Muscle of back (tissue), 11 donors: ENCODE measurements around the gene PCSK4. TPM values are rescaled to one million over a fixed set of nuclear protein-coding genes. Genes with fewer than 3 reads are reported as not detected.
"Not testable (repeated sequence)": the region's sequence is repeated elsewhere in the genome, so short reads cannot be mapped to it uniquely, and the experiment has no call there.

Experiments used
- DNase-seq, 3 donors: peaks; one replicate each; pipeline versions ENCODE4 v3.0.0 to v3.0.0-alpha.2; 2013
- polyA plus RNA-seq, 10 donors: library from polyadenylated mRNA; unstranded; fragments of 120-200 nt; gene quantifications; one replicate each; pipeline ENCODE4 v1.2.1, GENCODE V29; 2013; ENCODE audit not compliant: insufficient read length in 10 of 10

Gene PCSK4
- polyA plus RNA-seq, 10 donors: 0.46 to 2.0 (median 0.88) TPM

DNA sequence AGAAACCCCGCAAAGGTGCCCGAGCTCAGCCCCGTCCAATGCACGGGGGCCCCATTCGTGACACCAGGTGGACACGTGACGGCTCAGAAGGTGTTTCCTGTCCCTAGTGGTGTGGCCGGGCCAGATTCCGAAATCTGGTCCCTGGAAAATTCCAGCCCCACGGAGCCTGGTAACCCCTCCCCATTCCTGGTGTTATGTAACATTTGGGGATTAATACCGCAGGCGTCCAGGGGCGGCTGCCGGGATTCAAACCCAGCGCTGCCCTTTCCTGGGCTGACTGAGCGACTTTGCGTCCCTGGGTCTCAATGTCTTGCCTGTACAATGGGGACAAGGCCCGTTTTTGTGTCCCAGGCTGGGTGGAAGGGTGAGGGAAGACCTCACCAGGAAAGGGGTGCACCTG lies 32.7 kb upstream of the PCSK4 start:
- DNase-seq: no peak

DNA sequence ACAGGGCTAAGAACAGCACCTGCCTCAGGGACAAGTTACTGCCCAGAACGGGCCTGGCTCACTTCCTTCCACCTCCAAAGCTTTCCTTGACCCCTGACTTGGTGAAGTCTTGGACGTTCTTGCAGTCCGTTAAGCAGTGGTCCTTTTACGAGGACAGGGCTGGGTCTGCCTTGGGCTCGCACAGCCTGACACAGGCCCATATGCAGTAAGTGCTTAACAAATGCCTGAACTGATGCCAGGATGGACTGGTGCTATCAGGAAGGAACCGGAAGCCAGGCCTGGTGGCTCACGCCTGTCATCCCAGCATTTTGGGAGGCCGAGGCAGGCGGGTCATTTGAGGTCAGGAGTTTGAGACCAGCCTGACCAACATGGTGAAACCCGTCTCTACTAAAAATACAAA lies 31.9 kb upstream of the PCSK4 start:
- DNase-seq: no peak

DNA sequence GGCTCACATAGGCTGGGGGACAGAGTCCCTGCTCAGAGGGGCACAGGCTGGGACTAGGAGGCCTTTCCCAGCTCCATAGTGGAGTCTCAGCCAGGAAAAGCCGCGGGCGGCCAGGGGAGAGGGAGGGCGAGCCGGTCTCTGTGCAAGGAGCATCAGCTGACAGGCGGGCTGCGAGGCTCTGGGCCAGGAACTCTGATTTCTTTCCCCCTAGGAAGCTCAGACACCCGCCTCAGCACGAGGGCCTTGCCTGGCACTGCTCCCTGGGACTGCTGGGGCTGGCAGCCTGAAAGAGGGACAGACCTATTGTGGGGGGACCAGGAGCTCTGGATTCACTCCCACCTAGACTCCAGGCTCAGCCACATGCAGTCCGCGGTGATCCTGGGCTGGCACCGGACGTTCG lies 31.5 kb upstream of the PCSK4 start:
- DNase-seq: no peak

DNA sequence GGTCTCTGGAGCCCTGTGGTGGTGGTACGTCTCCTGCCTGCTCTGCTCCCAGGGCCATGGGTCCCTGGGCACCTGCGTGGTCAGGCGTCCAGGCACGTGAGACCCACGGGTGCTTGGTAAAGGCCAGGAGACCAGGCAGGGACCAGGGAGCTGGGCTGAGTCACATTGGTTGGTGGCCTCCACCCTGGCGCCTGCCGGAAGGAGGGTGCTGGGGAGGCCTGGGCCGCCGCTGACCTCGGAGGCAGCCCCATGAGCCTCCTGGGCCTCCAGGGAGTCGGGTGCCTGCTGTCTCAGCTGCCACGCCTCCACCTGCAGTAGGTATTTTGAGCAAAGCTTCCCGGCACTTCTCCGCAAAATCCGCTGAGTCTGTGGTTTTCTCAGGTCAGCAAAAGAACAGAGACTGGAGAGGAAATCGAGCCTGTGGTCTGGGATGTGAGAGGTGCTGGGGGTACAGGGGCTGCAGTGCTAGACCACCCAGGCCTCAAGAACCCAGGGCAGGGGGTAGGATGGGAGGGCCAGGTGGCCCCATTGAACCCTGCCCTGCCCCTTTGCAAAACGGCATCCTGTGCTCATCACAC lies 30.1 kb upstream of the PCSK4 start:
- DNase-seq: no peak

DNA sequence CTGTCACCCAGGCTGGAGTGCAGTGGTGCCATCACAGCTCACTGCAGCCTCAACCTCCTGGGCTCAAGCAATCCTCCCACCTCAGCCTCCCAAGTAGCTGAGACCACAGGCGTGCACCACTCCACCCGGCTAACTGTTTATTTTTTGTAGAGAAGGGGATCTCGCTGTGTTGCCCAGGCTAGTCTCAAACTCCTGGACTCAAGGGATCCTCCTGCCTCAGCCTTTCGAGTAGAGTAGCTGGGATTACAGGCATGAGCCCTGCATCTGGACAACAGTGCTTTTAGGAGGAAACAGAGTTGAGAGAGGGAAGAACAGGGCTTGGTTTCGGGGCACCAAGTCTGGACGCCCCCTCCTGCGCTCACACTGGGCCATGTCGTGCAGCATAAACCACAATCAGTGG lies 29.7 kb upstream of the PCSK4 start:
- not testable (repeated sequence) for DNase-seq

DNA sequence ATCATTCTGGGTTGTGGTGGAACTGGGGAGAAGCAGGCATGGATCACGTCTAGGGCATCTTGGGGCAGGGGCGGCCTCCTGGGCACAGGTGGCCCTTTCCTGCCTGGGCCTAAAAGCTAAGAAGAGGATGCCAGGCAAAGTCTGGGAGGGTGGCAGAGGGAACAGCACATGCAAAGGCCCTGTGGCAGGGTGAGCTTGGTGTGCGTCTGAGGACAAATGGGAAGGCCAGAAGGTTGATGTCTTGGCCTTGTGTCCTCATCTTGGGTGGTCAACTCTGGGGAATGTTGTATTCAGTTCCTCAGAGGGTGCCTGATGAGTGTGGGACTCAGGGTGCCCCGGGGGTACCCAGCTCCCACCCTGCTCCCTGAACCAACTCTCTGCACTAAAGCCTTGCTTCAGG lies 28.3 kb upstream of the PCSK4 start:
- no peak for DNase-seq

DNA sequence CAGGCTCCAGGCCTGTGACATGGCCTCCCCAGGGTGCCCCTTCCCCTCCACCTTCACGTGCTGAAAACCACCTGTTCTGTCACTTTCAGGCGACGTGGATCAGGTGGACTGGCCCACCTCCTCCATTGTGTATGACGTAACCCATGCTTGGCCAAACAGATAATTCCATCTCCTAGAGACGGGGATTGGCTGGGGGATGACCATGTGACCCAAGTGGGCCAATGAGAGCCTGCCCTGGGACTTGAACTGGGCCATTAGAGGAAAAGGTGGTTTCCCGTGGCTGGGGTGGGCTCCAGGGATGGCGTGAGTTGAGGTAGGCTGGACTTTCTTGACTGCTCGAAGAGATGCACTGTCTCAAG lies 26.2 kb upstream of the PCSK4 start:
- DNase-seq: no peak

DNA sequence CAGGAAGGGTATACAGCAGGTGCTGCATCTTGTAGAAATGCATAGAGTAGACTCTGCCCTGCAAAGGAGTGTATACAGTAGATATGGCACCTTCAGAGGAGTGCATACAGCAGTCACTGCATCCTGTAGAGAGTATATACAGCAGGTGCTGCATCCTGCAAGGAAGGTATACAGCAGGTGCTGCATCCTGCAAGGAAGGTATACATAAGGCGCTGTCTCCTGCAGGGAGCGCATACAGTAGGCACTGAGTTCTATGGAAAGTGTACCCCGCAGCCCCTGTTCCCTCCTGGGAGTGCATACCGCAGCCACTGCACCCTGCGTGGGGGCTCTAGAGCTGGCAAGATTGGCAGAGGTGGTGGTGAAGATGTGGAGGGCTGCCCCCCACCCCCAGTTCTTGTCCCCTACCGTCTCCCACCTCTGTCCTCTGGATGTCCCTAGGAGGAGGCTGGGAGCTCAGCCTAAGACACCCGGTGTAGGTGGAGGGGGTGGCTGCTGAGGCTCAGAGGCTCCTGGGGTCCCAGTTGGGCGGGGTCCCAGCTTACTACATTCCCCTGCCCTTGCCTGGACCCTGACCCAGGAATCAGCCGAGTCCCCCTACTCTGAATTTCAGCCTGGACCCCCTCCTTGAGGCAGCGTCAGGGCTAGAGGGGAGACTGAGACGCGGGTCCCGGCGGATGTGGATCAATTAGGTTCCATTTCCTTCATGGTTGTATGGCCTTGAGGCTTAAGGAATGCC lies 25.0 kb upstream of the PCSK4 start:
- DNase-seq: no peak

DNA sequence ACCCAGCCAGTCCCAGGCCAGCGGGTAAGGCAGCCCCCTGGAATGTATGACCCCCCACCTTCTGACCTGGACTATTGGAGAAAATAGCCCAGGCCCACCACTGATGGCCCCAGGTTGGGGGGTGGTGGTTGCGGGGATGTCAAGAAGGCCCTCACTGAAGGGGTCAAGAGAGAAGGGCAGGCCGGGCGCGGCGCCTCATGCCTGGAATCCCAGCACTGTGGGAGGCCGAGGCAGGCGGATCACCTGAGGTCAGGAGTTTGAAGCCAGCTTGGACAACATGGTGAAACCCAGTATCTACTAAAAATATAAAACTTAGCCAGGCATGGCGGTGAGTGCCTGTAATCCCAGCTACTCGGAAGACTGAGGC lies 24.1 kb upstream of the PCSK4 start:
- no peak for DNase-seq

DNA sequence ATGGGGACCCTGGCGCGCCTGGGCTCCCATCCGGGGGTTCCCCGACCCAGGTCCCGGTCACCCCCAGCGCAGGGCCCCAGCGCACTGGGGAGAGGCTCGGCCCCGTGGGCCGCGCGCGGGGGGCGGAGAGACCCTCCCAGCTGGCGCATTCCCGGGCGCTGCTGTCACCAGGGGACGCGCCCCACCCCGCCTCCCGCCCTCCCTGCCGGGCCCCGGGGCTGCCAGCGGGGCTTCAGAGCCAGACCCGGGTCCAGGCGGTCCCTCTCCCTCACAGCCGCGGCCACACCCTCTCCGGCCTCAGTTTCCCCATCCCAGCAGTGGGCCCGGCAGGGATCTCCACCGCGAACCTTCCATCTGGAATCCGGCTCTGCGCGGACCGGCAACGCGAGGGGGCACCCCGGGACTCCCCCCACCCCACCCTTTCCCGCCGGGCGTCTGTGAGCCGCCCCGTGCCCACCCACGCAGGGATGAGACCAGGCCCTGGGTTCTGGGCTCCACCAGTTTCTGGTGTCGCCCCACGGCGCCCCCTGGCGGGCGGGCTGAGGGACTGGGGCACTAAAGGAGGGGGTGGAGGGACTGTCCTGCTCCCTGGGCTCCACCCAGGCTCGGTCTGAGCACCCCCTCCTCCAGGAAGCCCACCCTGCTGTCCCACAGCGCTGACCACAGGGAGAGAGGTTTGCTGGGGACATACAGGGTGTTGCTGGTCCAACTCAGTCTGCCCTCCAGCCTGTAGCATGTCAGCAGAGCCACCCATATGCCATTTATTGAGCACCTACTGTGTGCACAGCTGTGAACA lies 23.5 kb upstream of the PCSK4 start:
- DNase-seq: peak in 1 of 3 donors; percentile 53

DNA sequence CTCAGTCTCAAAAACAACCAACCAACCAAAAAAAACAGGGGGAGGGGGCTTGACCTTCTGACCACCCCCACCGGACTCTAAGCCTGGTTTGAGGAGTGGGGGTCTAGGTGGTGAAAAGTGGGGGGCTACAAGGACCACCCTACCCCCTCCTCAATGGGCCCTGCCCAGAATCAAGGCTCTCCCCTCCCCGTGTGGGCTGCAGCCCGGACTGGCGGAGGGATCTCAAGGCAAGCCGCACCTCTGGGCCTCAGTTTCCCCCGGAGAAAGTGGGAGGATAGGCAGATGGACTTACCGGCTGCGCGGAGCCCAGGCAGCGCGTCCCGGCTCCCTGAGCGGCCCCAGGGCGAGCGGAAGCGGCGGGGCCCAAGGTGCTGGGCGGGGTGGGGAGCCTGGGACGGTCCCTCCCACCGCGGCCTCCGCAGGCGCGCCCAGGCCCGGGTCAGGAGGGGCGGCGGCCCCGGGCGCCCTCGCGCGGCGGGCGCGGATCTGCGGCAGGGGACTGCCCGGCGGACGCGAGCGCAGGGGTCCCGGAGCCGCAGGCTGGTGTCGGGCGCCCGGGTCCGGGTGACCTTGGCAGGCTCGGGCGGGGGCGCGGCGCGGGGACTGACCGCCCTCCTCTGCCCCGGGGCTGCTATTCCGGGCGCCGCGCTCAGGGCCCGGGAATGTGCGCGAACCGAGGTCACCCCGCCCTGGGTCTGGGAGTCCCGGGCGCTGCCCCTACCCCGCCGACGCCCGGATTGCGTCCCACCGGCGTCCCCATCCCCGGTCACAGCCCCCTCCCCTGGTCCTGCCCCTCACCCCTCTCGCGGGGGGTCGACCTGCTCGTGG lies 22.7 kb upstream of the PCSK4 start, which contains the start of gene ADAMTSL5:
TSS of gene ADAMTSL5 (minus strand) at position 349 of the 828 bp plus-strand sequence. CDS start 2,076 bp downstream, outside the sequence.
- peak in 2 of 3 donors; percentile 39 to 52 for DNase-seq

DNA sequence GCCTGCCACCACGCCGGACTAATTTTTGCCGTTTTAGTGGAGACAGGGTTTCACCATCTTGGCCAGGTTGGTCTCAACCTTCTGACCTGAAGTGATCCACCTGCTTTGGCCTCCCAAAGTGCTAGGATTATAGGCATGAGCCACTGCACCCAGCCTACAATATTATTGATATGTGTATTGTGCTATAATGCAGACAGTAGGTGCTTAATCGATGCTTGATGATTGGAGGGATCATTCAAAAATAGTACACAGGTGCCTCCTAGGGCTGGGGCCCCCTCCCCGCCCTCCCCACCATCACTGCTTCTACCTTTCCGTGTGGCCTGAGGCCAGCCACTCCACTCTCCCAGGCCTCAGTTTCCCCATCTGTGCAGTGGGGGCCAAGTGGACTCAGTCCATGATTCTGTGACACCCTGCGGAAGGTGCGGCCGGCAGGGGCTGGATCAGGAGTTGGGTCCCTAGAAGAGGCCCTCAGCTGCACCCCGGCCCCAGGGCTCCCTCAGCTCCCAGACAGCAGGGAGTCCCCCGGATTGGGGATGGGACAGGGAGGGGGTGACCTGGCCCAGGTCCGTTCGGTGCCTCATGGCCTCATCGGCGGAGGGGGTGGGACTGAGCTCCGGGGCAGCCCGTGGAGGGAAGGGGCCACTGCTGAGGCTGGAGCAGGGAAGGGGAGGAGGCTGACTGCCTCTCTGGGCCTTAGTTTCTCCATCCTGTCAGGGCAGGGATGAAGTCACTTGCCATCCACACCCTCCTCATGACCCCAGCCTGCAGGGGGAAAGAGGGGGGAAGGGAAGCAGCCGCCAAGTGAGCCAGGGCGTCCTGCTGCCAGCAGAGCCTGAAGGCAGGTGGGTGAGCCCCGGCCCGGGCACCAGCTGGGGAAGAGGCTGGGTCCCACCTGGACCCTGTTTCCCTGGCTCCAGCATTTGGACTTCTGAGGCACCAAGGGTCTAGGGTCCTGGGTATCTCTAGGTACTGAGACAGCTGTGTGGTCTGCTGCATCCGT lies 21.5 kb upstream of the PCSK4 start:
- no peak for DNase-seq

DNA sequence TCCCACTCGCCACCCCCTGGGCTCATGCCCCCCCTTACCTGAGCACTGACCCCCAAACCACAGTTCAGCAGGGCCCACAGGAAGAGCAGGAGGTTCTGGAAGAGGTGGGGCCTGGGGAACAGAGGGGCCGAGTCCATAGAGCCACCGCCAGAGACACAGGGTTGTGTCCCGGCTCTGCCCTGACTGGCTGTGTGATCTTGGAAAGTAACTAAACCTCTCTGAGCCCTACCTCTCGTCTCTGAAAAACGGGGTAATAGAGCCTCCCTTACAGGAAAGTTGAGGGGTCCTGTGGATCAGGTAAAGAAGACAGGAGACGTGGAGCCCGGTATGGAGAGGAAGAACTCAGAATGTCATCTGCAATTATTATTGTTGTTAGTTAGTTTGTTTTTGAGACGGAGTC lies 20.7 kb upstream of the PCSK4 start:
- DNase-seq: no peak

DNA sequence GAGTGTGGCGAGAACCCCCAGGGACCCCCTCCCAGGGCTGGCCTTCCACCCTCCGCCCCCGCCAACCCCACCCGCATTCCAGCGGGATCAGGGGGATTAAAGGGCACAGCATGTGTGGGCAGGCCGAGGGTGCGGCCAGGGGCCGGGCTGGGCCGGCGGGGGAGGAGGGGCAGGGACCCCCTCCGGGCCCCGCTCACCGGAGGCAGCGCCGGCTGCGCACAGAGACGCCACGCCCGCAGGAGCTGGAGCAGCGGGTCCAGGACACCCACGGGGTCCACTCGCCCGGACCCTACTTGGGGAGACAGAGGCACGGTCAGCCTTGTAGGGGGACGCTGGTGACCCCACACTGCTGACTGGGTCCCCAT lies 20.3 kb upstream of the PCSK4 start:
- DNase-seq: no peak

DNA sequence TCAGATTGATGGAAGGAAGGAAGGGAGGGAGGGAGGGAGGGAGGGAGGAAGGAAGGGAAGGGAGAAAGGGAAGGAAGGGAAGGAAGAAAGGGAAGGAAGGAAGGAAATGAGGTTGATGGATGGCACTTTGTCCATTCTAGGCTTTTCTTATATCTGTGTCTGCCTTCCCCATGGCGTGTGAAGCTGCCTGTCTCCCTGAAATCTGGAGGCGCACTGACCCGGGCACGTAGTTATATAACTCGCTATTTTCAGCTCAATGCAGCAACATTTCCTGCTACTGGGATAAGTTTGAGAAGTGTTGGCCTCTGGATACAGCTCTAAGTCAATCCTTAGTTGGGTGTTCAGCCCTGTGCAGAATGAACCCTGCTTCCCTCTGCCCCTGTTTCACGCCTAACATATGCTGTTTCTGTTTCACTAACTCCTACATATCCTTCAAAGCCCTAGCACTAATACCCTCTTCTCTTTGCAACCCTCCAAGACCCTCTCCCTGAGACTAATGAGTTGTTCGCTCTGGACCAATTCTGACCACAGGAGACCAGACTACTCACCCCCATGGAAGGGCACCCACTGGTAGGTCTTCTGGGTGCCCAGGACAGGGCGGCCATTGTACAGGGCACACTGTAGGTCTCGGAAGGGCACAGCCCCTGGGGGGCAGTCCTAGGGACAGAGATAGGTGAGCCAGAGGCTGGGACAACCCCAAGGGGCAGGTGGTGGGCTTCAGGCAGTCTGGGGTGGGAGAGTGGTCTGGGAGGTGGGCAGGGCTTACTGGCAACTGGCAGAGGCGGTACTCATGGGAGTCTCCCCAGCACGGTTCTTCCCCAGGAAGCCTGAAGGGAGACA lies 19.7 kb upstream of the PCSK4 start:
- no peak for DNase-seq

DNA sequence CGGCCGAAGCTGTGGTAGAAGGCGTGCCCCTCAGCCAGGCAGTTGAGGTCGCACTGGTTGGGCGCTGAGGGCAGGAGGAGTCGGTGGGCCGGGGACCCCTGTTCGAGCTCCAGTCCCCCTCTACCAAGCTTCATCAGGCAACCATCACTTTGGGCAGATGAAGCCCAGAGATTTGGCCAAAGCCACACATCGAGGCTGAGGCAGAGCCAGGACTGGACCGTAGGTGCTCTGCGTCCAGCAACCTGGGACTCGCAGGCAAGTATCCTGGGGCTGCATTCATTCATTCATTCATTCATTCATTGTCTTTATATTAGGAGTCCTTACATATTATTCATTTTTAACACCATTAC lies 18.3 kb upstream of the PCSK4 start:
- no peak for DNase-seq

DNA sequence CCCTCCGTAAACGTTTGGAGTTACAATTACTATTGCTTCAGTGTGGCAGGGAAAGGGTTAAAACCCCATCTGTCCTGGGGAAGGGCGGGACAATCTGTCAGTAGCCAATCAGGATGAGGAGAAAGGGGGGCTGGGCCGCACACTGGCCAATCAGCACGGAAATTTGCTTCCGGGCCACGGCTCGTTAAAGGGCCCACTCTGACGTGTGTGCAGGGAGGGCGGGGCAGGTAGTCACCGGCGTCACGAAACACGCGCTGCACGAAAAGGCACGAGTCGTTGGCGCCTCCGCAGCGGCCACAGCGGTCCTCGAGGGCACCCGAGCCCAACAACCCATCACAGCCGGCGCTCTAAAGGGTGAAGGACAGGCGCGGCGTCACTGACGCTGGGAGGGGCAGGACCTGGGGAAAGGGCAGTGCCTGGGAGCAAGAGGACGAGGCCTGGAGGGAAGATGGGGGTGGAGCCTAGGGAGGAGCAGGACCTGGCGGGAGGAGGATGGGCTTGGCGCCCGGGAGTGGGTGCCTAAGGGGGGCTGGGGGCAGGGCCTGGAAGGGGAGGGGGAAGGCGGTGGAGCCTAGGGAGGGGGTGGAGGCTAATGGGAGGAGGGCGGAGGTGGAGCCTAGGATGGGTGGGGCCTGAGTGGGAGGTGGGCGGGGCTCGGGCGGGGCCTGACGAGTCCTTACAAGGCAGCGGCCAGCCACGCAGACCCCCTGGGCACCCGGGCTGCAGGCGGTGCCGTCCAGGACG lies 17.8 kb upstream of the PCSK4 start:
- DNase-seq: peak; percentile 94 to 98 (median 96)

DNA sequence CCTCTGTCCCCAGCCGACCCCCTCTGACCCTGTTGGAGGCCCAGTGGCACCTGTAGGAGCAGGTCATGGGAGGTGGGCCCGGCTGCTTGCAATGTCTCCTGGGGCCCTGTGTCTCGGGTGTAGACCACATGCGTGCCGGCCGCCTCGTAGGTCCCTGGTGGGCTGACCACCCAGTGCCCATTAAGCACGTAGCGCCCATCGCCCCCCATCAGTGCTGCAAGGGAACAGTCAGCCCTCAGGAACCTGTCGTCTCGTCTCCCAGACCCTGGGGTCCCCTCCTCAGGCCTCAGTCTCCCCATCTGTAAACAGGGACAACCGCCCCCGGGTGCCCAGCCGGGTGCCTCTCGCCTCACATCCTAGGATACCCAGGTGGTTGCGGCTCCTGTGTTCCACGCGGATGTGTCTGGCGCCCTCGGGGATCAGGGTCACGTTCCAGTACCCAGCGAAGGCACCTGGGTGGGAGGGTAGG lies 17.1 kb upstream of the PCSK4 start:
- no peak for DNase-seq
